Esophagus squamous epithelium (tissue), 5 donors: ENCODE results near the gene CNTLN. TPM values are rescaled to one million over a fixed set of nuclear protein-coding genes. Genes with fewer than 3 reads are reported as not detected.
"Not testable (repeated sequence)": the region's sequence is repeated elsewhere in the genome, so short reads cannot be mapped to it uniquely, and the experiment has no call there.

Source experiments
- DNase-seq: peaks from one replicate; lab custom pipeline; 2025; lab: John Stamatoyannopoulos, UW
- H3K27ac ChIP-seq, 4 donors: fragments of 200-600 bp; sonication (generic); one replicate each; pipeline ENCODE4 v1.5.1; 2016 to 2019; ENCODE audit warnings: mild to moderate bottlenecking in 1 of 4
- H3K27me3 ChIP-seq, 4 donors: fragments of 200-600 bp; sonication (generic); 1 replicate in 3 of 4; 2 replicates in 1 of 4; pipeline versions ENCODE4 v1.5.1 to v1.6.0; 2017 to 2021; ENCODE audit warnings: antibody characterized with exemption in 1 of 4
- H3K36me3 ChIP-seq, 3 donors: fragments of 200-600 bp; sonication (generic); one replicate each; pipeline ENCODE4 v1.5.1; 2016 to 2019
- H3K4me1 ChIP-seq, 3 donors: fragments of 200-600 bp; sonication (generic); one replicate each; pipeline ENCODE4 v1.5.1; 2017 to 2019
- H3K4me3 ChIP-seq, 4 donors: fragments of 200-600 bp; sonication (generic); 1 replicate in 3 of 4; 2 replicates in 1 of 4; pipeline ENCODE4 v1.5.1; 2016 to 2019; ENCODE audit warnings: mild to moderate bottlenecking in 2 of 4, moderate library complexity in 1 of 4
- H3K9me3 ChIP-seq, 3 donors: fragments of 200-600 bp; sonication (generic); one replicate each; pipeline ENCODE4 v1.5.1; 2016 to 2019
- CTCF ChIP-seq, 6 experiments: fragments of 450-650 bp in 4 of 6; fragments of 200-600 bp in 2 of 6; sonication (generic) in 2 of 6; IDR thresholded peaks; one replicate each; pipeline ENCODE4 v1.5.1; 2016 to 2019; ENCODE audit warnings: antibody characterized with exemption in 6 of 6, mild to moderate bottlenecking in 4 of 6, moderate library complexity in 4 of 6
- POLR2A ChIP-seq, 4 donors: fragments of 450-650 bp; IDR thresholded peaks; one replicate each; pipeline ENCODE4 v1.6.1; 2017; ENCODE audit warnings: antibody characterized with exemption in 4 of 4, mild to moderate bottlenecking in 4 of 4, moderate library complexity in 3 of 4
- WGBS, 2 donors: methylation state at CpG; one replicate each; pipeline ENCODE4 v1.1.5; 2018; 5-methylcytosine and 5-hydroxymethylcytosine counted together
- intact Hi-C: fragments of 100-400 bp; cut with DNase I; formaldehyde crosslinking; loops from one replicate; pipeline ENCODE4 v1.15.0; 2022
- total RNA-seq, 4 donors: library from RNA; depleted of rRNA; stranded (reverse); fragments of >200 nt; gene quantifications; one replicate each; pipeline ENCODE4 v1.1.0, GENCODE V29; 2016
- donor health status: DM: yes; HTN: yes; CAD: no.

The CNTLN gene
- total RNA-seq, 4 donors from 2014 or later = 0.80 to 8.2 (median 5.1) TPM

GRCh38 chr9:17342696-17343095, 207.9 kb downstream of the CNTLN start:
- H3K4me3 ChIP-seq = no peak overlapping the region
- no peak overlapping the region for H3K27ac ChIP-seq
- no peak for DNase-seq
- H3K27me3 ChIP-seq = no peaks in the 10 kb centered on the region
- peaks cover 0 to 9% (median 0%) of the 10 kb centered on the region in 3 donors for H3K36me3 ChIP-seq
- TF ChIP-seq CTCF (IDR thresholded peaks at IDR 0.05) = no peak
- TF ChIP-seq POLR2A (IDR thresholded peaks at IDR 0.05) = no peak
- intact Hi-C loops = no loop called here
- WGBS, 2 donors = 77 to 94% methylated on average over 4 of the region's 4 CpGs
- H3K9me3 ChIP-seq = no peaks in the 10 kb centered on the region
- no peaks in the 10 kb centered on the region for H3K4me1 ChIP-seq

GRCh38 chr9:17349831-17350230, 215.0 kb downstream of the CNTLN start:
- TF ChIP-seq POLR2A (IDR thresholded peaks at IDR 0.05) (no peak), CTCF (IDR thresholded peaks at IDR 0.05) (no peak)
- Histone ChIP-seq H3K36me3 (peaks cover 0 to 11% (median 0%) of the 10 kb centered on the region in 3 donors), H3K27ac (no peak overlapping the region), H3K4me1 (no peaks in the 10 kb centered on the region), H3K9me3 (no peaks in the 10 kb centered on the region), H3K4me3 (no peak overlapping the region), H3K27me3 (no peaks in the 10 kb centered on the region)
- intact Hi-C loops = no loop called here
- DNase-seq = no peak

GRCh38 chr9:17354006-17354405, 219.2 kb downstream of the CNTLN start:
- intact Hi-C loops, H3K9me3 ChIP-seq, DNase-seq, H3K27ac ChIP-seq, H3K4me1 ChIP-seq, H3K27me3 ChIP-seq, H3K4me3 ChIP-seq: not testable (repeated sequence)
- H3K36me3 ChIP-seq = peaks cover 0 to 11% (median 0%) of the 10 kb centered on the region in 3 donors
- no CpG with 5 or more reads among the region's 25 CpGs for WGBS, 2 donors

- no peak for DNase-seq
- WGBS, 2 donors = 70 to 73% methylated on average over 2 of the region's 2 CpGs
- H3K27ac ChIP-seq = no peak overlapping the region
- H3K4me1 ChIP-seq = no peaks in the 10 kb centered on the region
- H3K4me3 ChIP-seq = no peak overlapping the region
- no peaks in the 10 kb centered on the region for H3K27me3 ChIP-seq
- intact Hi-C loops = no loop called here
- TF ChIP-seq CTCF (IDR thresholded peaks at IDR 0.05) = no peak
- TF ChIP-seq POLR2A (IDR thresholded peaks at IDR 0.05) = no peak
- no peaks in the 10 kb centered on the region for H3K9me3 ChIP-seq
- no peaks in the 10 kb centered on the region for H3K36me3 ChIP-seq
Observed at GRCh38 chr9:17361378-17361777, 226.5 kb downstream of the CNTLN start.

GRCh38 chr9:17367035-17367434, 232.2 kb downstream of the CNTLN start:
- Histone ChIP-seq H3K27ac (no peak overlapping the region), H3K36me3 (peaks cover 0 to 20% (median 0%) of the 10 kb centered on the region in 3 donors), H3K4me1 (no peaks in the 10 kb centered on the region), H3K9me3 (no peaks in the 10 kb centered on the region), H3K27me3 (no peaks in the 10 kb centered on the region), H3K4me3 (no peak overlapping the region)
- TF ChIP-seq CTCF (IDR thresholded peaks at IDR 0.05) (no peak), POLR2A (IDR thresholded peaks at IDR 0.05) (no peak)
- DNase-seq = no peak
- WGBS, 2 donors = 86 to 95% methylated on average over 1 to 2 of the region's 2 CpGs
- intact Hi-C loops = no loop called here
